GM23338 (cell line): ENCODE data around the gene SH3TC1. TPM values are rescaled to one million over a fixed set of nuclear protein-coding genes. Genes with fewer than 3 reads are reported as not detected.

Source experiments
- ATAC-seq: fragments of 200-7000 bp; cut with Tn5 transposase; 3 replicates; pipeline ENCODE4 v1.9.1; 2020
- DNase-seq: peaks from one replicate; pipeline ENCODE4 v3.0.0-alpha.2; 2015; ENCODE audit warnings: low spot score
- H2AFZ ChIP-seq: fragments of 200-600 bp; sonication (generic); 2 replicates; pipeline ENCODE4 v1.8.0; 2016; ENCODE audit warnings: antibody characterized with exemption, mild to moderate bottlenecking, moderate library complexity
- H3F3A ChIP-seq: fragments of 200-600 bp; sonication (generic); replicated peaks from 2 replicates; pipeline ENCODE4 v1.8.0; 2017; ENCODE audit warnings: antibody characterized with exemption, mixed run types, low read depth
- H3K27ac ChIP-seq: fragments of 200-600 bp; sonication (generic); 2 replicates; pipeline ENCODE4 v1.6.1; 2016; ENCODE audit warnings: low read depth
- H3K27me3 ChIP-seq: fragments of 200-600 bp; sonication (generic); 2 replicates; pipeline ENCODE4 v1.8.0; 2016; ENCODE audit warnings: mild to moderate bottlenecking, mixed run types, moderate library complexity; ENCODE audit not compliant: insufficient read depth
- H3K36me3 ChIP-seq: fragments of 200-600 bp; sonication (generic); 2 replicates; pipeline ENCODE4 v1.8.0; 2016; ENCODE audit warnings: mild to moderate bottlenecking; ENCODE audit not compliant: insufficient read depth
- H3K4me1 ChIP-seq: fragments of 200-600 bp; sonication (generic); 2 replicates; pipeline ENCODE4 v1.8.0; 2016; ENCODE audit warnings: mild to moderate bottlenecking, moderate library complexity; ENCODE audit not compliant: insufficient read depth
- H3K4me2 ChIP-seq: fragments of 200-600 bp; sonication (generic); 2 replicates; pipeline ENCODE4 v1.7.1; 2017; ENCODE audit warnings: mixed run types
- H3K4me3 ChIP-seq: fragments of 200-600 bp; sonication (generic); 2 replicates; pipeline ENCODE4 v1.6.1; 2016; ENCODE audit warnings: mixed run types
- H3K79me2 ChIP-seq: fragments of 200-600 bp; sonication (generic); replicated peaks from 2 replicates; pipeline ENCODE4 v1.8.0; 2017; ENCODE audit warnings: mild to moderate bottlenecking; ENCODE audit not compliant: insufficient read depth
- H3K9me2 ChIP-seq: fragments of 200-600 bp; sonication (generic); 2 replicates; pipeline ENCODE4 v1.8.0; 2017; ENCODE audit not compliant: insufficient read depth
- H4K20me1 ChIP-seq: fragments of 200-600 bp; sonication (generic); replicated peaks from 2 replicates; pipeline ENCODE4 v1.8.0; 2017; ENCODE audit warnings: mild to moderate bottlenecking; ENCODE audit not compliant: insufficient read depth
- H3K27ac Mint-ChIP-seq: 2 replicates; pipeline ENCODE4 v1.8.0; 2020; ENCODE audit warnings: inconsistent platforms, mild to moderate bottlenecking, moderate library complexity, mixed read lengths
- H3K27me3 Mint-ChIP-seq: 3 replicates; pipeline ENCODE4 v1.8.0; 2022; ENCODE audit warnings: low read depth, mild to moderate bottlenecking, moderate library complexity, mixed read lengths, inconsistent platforms; ENCODE audit not compliant: insufficient read depth, poor library complexity
- H3K36me3 Mint-ChIP-seq: 3 replicates; pipeline ENCODE4 v1.8.0; 2021; ENCODE audit warnings: low read depth, mild to moderate bottlenecking, inconsistent platforms, moderate library complexity, mixed read lengths
- H3K4me1 Mint-ChIP-seq: 3 replicates; pipeline ENCODE4 v1.8.0; 2020; ENCODE audit warnings: mild to moderate bottlenecking, inconsistent platforms, mixed read lengths
- H3K4me3 Mint-ChIP-seq: 3 replicates; pipeline ENCODE4 v1.8.0; 2021; ENCODE audit warnings: moderate library complexity, mild to moderate bottlenecking, inconsistent platforms, mixed read lengths
- H3K9me3 Mint-ChIP-seq: 3 replicates; pipeline ENCODE4 v1.8.0; 2020; ENCODE audit warnings: moderate library complexity, mild to moderate bottlenecking, inconsistent platforms, mixed read lengths
- CREB1 ChIP-seq: fragments of 250-450 bp; sonication (Bioruptor Pico); IDR thresholded peaks from 2 replicates; pipeline ENCODE4 v1.5.0; 2020; ENCODE audit warnings: low read depth, mild to moderate bottlenecking, moderate library complexity
- CTCF ChIP-seq, 2 experiments: fragments of 200-600 bp in 1 of 2; sonication (generic) in 1 of 2; conservative IDR thresholded peaks; 2 replicates each; pipeline versions ENCODE4 v1.5.1 to v1.6.1; 2016 to 2017; ENCODE audit warnings: antibody characterized with exemption in 2 of 2, low read depth in 2 of 2, mild to moderate bottlenecking in 2 of 2, moderate library complexity in 1 of 2
- ETS1 ChIP-seq: IDR thresholded peaks from 2 replicates; pipeline ENCODE4 v1.6.1; 2016; ENCODE audit warnings: antibody characterized with exemption
- EZH2 ChIP-seq: fragments of 200-600 bp; sonication (generic); IDR thresholded peaks from one replicate; pipeline ENCODE4 v1.8.0; 2017; ENCODE audit warnings: antibody characterized with exemption, mild to moderate bottlenecking, low read depth; ENCODE audit not compliant: unreplicated experiment
- NANOG ChIP-seq: IDR thresholded peaks from 2 replicates; pipeline ENCODE4 v1.6.1; 2016; ENCODE audit warnings: antibody characterized with exemption, borderline replicate concordance
- REST ChIP-seq: IDR thresholded peaks from one replicate; pipeline ENCODE4 v1.6.1; 2018; ENCODE audit warnings: antibody characterized with exemption; ENCODE audit not compliant: unreplicated experiment
- STAT1 ChIP-seq: IDR thresholded peaks from one replicate; pipeline ENCODE4 v1.6.1; 2016; ENCODE audit warnings: antibody characterized with exemption; ENCODE audit not compliant: unreplicated experiment
- ZNF114 ChIP-seq: fragments of 250-450 bp; sonication (Bioruptor Pico); IDR thresholded peaks from 2 replicates; pipeline ENCODE4 v1.5.0; 2020; ENCODE audit warnings: mild to moderate bottlenecking, moderate library complexity
- ZNF331 ChIP-seq: fragments of 250-450 bp; sonication (Bioruptor Pico); IDR thresholded peaks from 2 replicates; pipeline ENCODE4 v1.5.0; 2020; ENCODE audit warnings: low read depth, mild to moderate bottlenecking, moderate library complexity
- polyA plus RNA-seq: library from polyadenylated mRNA; unstranded; fragments of >200 nt; fragmentation: Nextera tagmentation; extraction: Ambion mirVana; gene quantifications from 2 replicates; pipeline ENCODE4 v1.2.1, GENCODE V29; 2016
- total RNA-seq: library from RNA; depleted of rRNA; stranded (reverse); fragments of >200 nt; shearing (Covaris generic); gene quantifications from 2 replicates; pipeline ENCODE4 v1.2.3, GENCODE V29; 2014
- TF ChIP-seq, protein P1 (sequence below): fragments of 250-450 bp; sonication (Bioruptor Pico); IDR thresholded peaks from 2 replicates; pipeline ENCODE4 v1.5.0; 2020; ENCODE audit warnings: mild to moderate bottlenecking, moderate library complexity

SH3TC1 gene
- total and polyA plus RNA-seq, 2 experiments from 2014 or later: 0.07 TPM; not detected in 1

DNA sequence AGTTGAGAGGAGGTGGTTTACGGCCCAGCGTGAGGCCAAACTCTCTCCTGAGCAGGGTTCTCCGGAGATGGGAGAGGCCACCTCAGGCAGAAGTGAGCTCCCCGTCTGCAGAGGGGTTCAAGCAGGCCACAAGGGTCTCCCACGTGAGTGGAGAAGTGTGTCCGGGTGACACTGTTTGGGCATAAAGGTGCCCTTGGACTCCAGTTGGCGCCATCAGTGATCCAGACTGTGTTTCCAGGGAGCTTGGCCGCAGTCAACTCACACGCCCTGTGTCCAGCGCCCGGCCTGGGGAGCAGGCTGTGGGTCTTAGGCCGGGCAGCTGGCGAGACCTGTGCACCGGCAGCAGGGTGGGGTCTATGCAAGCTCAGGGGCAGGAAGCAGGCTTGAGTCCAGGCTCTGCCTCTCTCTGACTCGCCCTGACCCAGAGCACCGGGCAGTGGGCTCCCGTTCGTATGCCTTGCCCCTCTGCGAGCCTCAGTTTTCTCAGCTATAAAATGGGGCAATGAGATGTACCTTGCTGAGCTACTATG, 45.9 kb downstream of the SH3TC1 start:
- no peak overlapping the region for H3K4me3 Mint-ChIP-seq
- no peak for TF ChIP-seq ETS1
- no peak for TF ChIP-seq ZNF114 (CRISPR knock-in tag)
- no peak for TF ChIP-seq NANOG
- TF ChIP-seq EZH2: no peak
- TF ChIP-seq CTCF (conservative IDR thresholded peaks at IDR 0.05; ENCODE audit: low read depth in 2 of 2): no peak
- no peak for TF ChIP-seq ZNF331
- TF ChIP-seq CREB1 (CRISPR knock-in tag): no peak
- no peak for TF ChIP-seq STAT1
- TF ChIP-seq, protein P1, sequence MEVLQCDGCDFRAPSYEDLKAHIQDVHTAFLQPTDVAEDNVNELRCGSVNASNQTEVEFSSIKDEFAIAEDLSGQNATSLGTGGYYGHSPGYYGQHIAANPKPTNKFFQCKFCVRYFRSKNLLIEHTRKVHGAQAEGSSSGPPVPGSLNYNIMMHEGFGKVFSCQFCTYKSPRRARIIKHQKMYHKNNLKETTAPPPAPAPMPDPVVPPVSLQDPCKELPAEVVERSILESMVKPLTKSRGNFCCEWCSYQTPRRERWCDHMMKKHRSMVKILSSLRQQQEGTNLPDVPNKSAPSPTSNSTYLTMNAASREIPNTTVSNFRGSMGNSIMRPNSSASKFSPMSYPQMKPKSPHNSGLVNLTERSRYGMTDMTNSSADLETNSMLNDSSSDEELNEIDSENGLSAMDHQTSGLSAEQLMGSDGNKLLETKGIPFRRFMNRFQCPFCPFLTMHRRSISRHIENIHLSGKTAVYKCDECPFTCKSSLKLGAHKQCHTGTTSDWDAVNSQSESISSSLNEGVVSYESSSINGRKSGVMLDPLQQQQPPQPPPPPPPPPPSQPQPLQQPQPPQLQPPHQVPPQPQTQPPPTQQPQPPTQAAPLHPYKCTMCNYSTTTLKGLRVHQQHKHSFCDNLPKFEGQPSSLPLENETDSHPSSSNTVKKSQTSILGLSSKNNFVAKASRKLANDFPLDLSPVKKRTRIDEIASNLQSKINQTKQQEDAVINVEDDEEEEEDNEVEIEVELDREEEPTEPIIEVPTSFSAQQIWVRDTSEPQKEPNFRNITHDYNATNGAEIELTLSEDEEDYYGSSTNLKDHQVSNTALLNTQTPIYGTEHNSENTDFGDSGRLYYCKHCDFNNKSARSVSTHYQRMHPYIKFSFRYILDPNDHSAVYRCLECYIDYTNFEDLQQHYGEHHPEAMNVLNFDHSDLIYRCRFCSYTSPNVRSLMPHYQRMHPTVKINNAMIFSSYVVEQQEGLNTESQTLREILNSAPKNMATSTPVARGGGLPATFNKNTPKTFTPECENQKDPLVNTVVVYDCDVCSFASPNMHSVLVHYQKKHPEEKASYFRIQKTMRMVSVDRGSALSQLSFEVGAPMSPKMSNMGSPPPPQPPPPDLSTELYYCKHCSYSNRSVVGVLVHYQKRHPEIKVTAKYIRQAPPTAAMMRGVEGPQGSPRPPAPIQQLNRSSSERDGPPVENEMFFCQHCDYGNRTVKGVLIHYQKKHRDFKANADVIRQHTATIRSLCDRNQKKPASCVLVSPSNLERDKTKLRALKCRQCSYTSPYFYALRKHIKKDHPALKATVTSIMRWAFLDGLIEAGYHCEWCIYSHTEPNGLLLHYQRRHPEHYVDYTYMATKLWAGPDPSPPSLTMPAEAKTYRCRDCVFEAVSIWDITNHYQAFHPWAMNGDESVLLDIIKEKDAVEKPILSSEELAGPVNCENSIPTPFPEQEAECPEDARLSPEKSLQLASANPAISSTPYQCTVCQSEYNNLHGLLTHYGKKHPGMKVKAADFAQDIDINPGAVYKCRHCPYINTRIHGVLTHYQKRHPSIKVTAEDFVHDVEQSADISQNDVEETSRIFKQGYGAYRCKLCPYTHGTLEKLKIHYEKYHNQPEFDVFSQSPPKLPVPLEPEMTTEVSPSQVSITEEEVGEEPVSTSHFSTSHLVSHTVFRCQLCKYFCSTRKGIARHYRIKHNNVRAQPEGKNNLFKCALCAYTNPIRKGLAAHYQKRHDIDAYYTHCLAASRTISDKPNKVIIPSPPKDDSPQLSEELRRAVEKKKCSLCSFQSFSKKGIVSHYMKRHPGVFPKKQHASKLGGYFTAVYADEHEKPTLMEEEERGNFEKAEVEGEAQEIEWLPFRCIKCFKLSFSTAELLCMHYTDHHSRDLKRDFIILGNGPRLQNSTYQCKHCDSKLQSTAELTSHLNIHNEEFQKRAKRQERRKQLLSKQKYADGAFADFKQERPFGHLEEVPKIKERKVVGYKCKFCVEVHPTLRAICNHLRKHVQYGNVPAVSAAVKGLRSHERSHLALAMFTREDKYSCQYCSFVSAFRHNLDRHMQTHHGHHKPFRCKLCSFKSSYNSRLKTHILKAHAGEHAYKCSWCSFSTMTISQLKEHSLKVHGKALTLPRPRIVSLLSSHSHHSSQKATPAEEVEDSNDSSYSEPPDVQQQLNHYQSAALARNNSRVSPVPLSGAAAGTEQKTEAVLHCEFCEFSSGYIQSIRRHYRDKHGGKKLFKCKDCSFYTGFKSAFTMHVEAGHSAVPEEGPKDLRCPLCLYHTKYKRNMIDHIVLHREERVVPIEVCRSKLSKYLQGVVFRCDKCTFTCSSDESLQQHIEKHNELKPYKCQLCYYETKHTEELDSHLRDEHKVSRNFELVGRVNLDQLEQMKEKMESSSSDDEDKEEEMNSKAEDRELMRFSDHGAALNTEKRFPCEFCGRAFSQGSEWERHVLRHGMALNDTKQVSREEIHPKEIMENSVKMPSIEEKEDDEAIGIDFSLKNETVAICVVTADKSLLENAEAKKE: no peak
- no peak for TF ChIP-seq REST
- H3K4me1 Mint-ChIP-seq: peaks cover 5% of the 10 kb centered on the region; the same call in 1 of the 3 replicates
- no peak overlapping the region for H3K27ac ChIP-seq
- H3F3A ChIP-seq: no peaks in the 10 kb centered on the region
- no peaks in the 10 kb centered on the region for H3K36me3 Mint-ChIP-seq
- ATAC-seq (no peak), DNase-seq (no peak)
- no peaks in the 10 kb centered on the region for H3K4me1 ChIP-seq
- H4K20me1 ChIP-seq: no peaks in the 10 kb centered on the region
- no peaks in the 10 kb centered on the region for H3K9me2 ChIP-seq
- H3K9me3 Mint-ChIP-seq: no peaks in the 10 kb centered on the region
- H3K79me2 ChIP-seq: no peaks in the 10 kb centered on the region
- H3K4me2 ChIP-seq: no peak overlapping the region
- H3K27ac Mint-ChIP-seq: no peak overlapping the region
- no peaks in the 10 kb centered on the region for H3K36me3 ChIP-seq
- H2AFZ ChIP-seq: no peak overlapping the region
- H3K27me3 Mint-ChIP-seq: peaks cover 8% of the 10 kb centered on the region
- H3K27me3 ChIP-seq: no peaks in the 10 kb centered on the region
- H3K4me3 ChIP-seq: no peak overlapping the region
